ENCODE results near the gene CMC4. TPM values are rescaled to one million over a fixed set of nuclear protein-coding genes. Genes with fewer than 3 reads are reported as not detected.

The CMC4 gene
- total and polyA plus RNA-seq, 9 donors: 6.6 to 12.9 (median 9.2) TPM

- WGBS (ENCODE audit: insufficient coverage): 86% methylated on average over 3 of the region's 3 CpGs
- no peak for DNase-seq
- H3K4me1 ChIP-seq (ENCODE audit: control insufficient read depth, insufficient read depth, low read length): peaks cover 9% of the 10 kb centered on the region
Observed at GRCh38 chrX:155055494-155055893, 15.4 kb downstream of the CMC4 start.

GRCh38 chrX:155054255-155054654, 16.7 kb downstream of the CMC4 start:
- no peak for DNase-seq
- no peaks in the 10 kb centered on the region for H3K9me3 ChIP-seq (replicated peaks; ENCODE audit: control insufficient read depth, low read depth, low read length)
- H3K36me3 ChIP-seq (ENCODE audit: control insufficient read depth, insufficient read depth, low read length): peaks cover 6% of the 10 kb centered on the region
- H3K4me1 ChIP-seq (ENCODE audit: control insufficient read depth, insufficient read depth, low read length): peaks cover 9% of the 10 kb centered on the region
- WGBS (ENCODE audit: insufficient coverage): 50% methylated on average over 1 of the region's 4 CpGs
- H3K4me3 ChIP-seq (ENCODE audit: low read length): no peak overlapping the region
- no peaks in the 10 kb centered on the region for H3K27me3 ChIP-seq (ENCODE audit: control insufficient read depth, insufficient read depth, low read length)
- no peak overlapping the region for H3K27ac ChIP-seq (ENCODE audit: low read length)

More at GRCh38 chrX:155055494-155055893, 15.4 kb downstream of the CMC4 start:
- no peak overlapping the region for H3K4me3 ChIP-seq (ENCODE audit: low read length)
- peaks cover 6% of the 10 kb centered on the region for H3K36me3 ChIP-seq (ENCODE audit: control insufficient read depth, insufficient read depth, low read length)
- H3K27ac ChIP-seq (ENCODE audit: low read length): no peak overlapping the region
- no peaks in the 10 kb centered on the region for H3K27me3 ChIP-seq (ENCODE audit: control insufficient read depth, insufficient read depth, low read length)
- H3K9me3 ChIP-seq (replicated peaks; ENCODE audit: control insufficient read depth, low read depth, low read length): no peaks in the 10 kb centered on the region

DNA sequence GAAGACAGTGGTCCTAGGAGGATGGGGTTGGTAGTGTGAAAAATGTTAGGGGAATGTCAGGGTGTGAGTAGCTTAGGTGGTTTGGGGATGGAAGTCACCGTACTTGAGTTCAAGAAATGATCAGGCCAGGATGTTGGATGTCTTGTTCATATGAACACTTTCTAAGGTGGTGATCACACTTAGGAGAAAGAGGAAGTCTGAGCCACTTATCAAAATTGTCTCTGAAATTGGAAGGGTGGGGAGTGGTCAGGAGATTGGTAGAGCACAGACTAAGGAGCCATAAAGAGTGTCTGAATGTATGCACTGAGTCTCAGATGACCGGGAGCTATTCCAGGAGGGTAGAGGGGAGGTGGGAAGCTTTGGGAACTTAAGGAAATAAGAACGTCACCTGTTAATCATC, 17.3 kb downstream of the CMC4 start:
- 65% methylated on average over 3 of the region's 3 CpGs for WGBS (ENCODE audit: insufficient coverage)
- peaks cover 6% of the 10 kb centered on the region for H3K36me3 ChIP-seq (ENCODE audit: control insufficient read depth, insufficient read depth, low read length)
- H3K27me3 ChIP-seq (ENCODE audit: control insufficient read depth, insufficient read depth, low read length): no peaks in the 10 kb centered on the region

GRCh38 chrX:155052738-155053498, 18.0 kb downstream of the CMC4 start:
- no peak overlapping the region for H3K27ac ChIP-seq (ENCODE audit: low read length)
- H3K9me3 ChIP-seq (replicated peaks; ENCODE audit: control insufficient read depth, low read depth, low read length): no peaks in the 10 kb centered on the region
- no peak overlapping the region for H3K4me3 ChIP-seq (ENCODE audit: low read length)
- no peaks in the 10 kb centered on the region for H3K27me3 ChIP-seq (ENCODE audit: control insufficient read depth, insufficient read depth, low read length)
- H3K36me3 ChIP-seq (ENCODE audit: control insufficient read depth, insufficient read depth, low read length): peaks cover 9% of the 10 kb centered on the region
- WGBS (ENCODE audit: insufficient coverage): 88% methylated on average over 2 of the region's 5 CpGs
- H3K4me1 ChIP-seq (ENCODE audit: control insufficient read depth, insufficient read depth, low read length): peaks cover 9% of the 10 kb centered on the region
- no peak for DNase-seq

More for the DNA sequence above, 17.3 kb downstream of the CMC4 start:
- H3K4me3 ChIP-seq (ENCODE audit: low read length): no peak overlapping the region
- H3K9me3 ChIP-seq (replicated peaks; ENCODE audit: control insufficient read depth, low read depth, low read length): no peaks in the 10 kb centered on the region
- no peak for DNase-seq
- H3K27ac ChIP-seq (ENCODE audit: low read length): no peak overlapping the region
- peaks cover 9% of the 10 kb centered on the region for H3K4me1 ChIP-seq (ENCODE audit: control insufficient read depth, insufficient read depth, low read length)

- no peaks in the 10 kb centered on the region for H3K4me1 ChIP-seq (ENCODE audit: control insufficient read depth, insufficient read depth, low read length)
- H3K27ac ChIP-seq (ENCODE audit: low read length): no peak overlapping the region
- H3K4me3 ChIP-seq (ENCODE audit: low read length): no peak overlapping the region
- H3K27me3 ChIP-seq (ENCODE audit: control insufficient read depth, insufficient read depth, low read length): no peaks in the 10 kb centered on the region
- H3K9me3 ChIP-seq (replicated peaks; ENCODE audit: control insufficient read depth, low read depth, low read length): no peaks in the 10 kb centered on the region
- peaks cover 21% of the 10 kb centered on the region for H3K36me3 ChIP-seq (ENCODE audit: control insufficient read depth, insufficient read depth, low read length)
- DNase-seq: peak; percentile 47
- 11% methylated on average over 4 of the region's 9 CpGs for WGBS (ENCODE audit: insufficient coverage)
Observed at GRCh38 chrX:155048977-155049619, 21.8 kb downstream of the CMC4 start.

- no peak for DNase-seq
- Histone ChIP-seq H3K9me3 (replicated peaks; ENCODE audit: control insufficient read depth, low read depth, low read length) (no peaks in the 10 kb centered on the region), H3K27ac (ENCODE audit: low read length) (no peak overlapping the region), H3K27me3 (ENCODE audit: control insufficient read depth, insufficient read depth, low read length) (no peaks in the 10 kb centered on the region), H3K4me3 (ENCODE audit: low read length) (no peak overlapping the region), H3K4me1 (ENCODE audit: control insufficient read depth, insufficient read depth, low read length) (no peaks in the 10 kb centered on the region), H3K36me3 (ENCODE audit: control insufficient read depth, insufficient read depth, low read length) (peaks cover 16% of the 10 kb centered on the region)
- 13% methylated on average over 2 of the region's 5 CpGs for WGBS (ENCODE audit: insufficient coverage)
Observed at GRCh38 chrX:155046811-155047528, 24.0 kb downstream of the CMC4 start.

DNA sequence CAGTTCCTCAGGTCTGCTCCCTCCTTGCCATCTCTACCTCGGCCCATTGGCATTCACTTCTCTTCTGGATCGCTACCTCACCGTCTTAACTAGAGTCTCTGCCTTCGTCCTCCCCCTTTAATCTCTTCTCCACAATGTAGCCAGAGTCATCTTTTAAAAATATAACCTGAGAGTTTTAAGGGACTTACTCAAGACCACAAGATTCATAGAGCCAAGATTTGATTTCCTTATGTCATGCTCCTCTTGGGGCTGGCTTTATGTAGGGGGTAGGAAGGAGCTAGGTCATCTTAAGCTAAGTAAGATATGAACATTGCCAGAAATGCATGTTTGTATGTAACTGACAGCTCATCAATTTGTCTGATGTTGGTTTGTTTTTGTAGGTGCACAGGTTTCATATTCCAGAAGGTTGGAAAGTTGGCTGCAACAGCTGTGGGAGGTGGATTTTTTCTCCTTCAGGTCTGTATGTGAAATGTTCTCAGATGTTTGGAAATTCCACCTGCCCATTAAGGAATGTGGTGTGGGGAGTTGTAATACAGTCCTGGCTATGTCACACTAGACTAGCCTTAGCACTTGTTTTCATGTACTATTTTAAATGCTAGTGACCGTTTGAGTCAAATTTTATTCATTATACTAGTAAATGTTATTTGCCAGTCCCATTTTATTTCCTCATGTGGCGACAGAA, 24.7 kb downstream of the CMC4 start:
- DNase-seq: no peak
- H3K36me3 ChIP-seq (ENCODE audit: control insufficient read depth, insufficient read depth, low read length): peaks cover 16% of the 10 kb centered on the region
- no peak overlapping the region for H3K4me3 ChIP-seq (ENCODE audit: low read length)
- WGBS (ENCODE audit: insufficient coverage): 39% methylated on average over 4 of the region's 6 CpGs
- no peaks in the 10 kb centered on the region for H3K9me3 ChIP-seq (replicated peaks; ENCODE audit: control insufficient read depth, low read depth, low read length)
- no peak overlapping the region for H3K27ac ChIP-seq (ENCODE audit: low read length)
- H3K27me3 ChIP-seq (ENCODE audit: control insufficient read depth, insufficient read depth, low read length): no peaks in the 10 kb centered on the region
- no peaks in the 10 kb centered on the region for H3K4me1 ChIP-seq (ENCODE audit: control insufficient read depth, insufficient read depth, low read length)

GRCh38 chrX:155035688-155036087, 35.2 kb downstream of the CMC4 start:
- WGBS (ENCODE audit: insufficient coverage): no CpG with 5 or more reads among the region's 4 CpGs

GRCh38 chrX:155031657-155032056, 39.3 kb downstream of the CMC4 start:
- no peaks in the 10 kb centered on the region for H3K36me3 ChIP-seq (ENCODE audit: control insufficient read depth, insufficient read depth, low read length)
- no peak for DNase-seq
- peaks cover 3% of the 10 kb centered on the region for H3K4me1 ChIP-seq (ENCODE audit: control insufficient read depth, insufficient read depth, low read length)
- peaks cover 3% of the 10 kb centered on the region for H3K9me3 ChIP-seq (replicated peaks; ENCODE audit: control insufficient read depth, low read depth, low read length)
- H3K27me3 ChIP-seq (ENCODE audit: control insufficient read depth, insufficient read depth, low read length): no peaks in the 10 kb centered on the region
- H3K4me3 ChIP-seq (ENCODE audit: low read length): no peak overlapping the region
- no peak overlapping the region for H3K27ac ChIP-seq (ENCODE audit: low read length)
- no CpG with 5 or more reads among the region's 5 CpGs for WGBS (ENCODE audit: insufficient coverage)

More at GRCh38 chrX:155035688-155036087, 35.2 kb downstream of the CMC4 start:
- no peak for DNase-seq
- Histone ChIP-seq H3K9me3 (replicated peaks; ENCODE audit: control insufficient read depth, low read depth, low read length) (peaks cover 5% of the 10 kb centered on the region), H3K4me1 (ENCODE audit: control insufficient read depth, insufficient read depth, low read length) (no peaks in the 10 kb centered on the region), H3K27me3 (ENCODE audit: control insufficient read depth, insufficient read depth, low read length) (no peaks in the 10 kb centered on the region), H3K4me3 (ENCODE audit: low read length) (no peak overlapping the region), H3K27ac (ENCODE audit: low read length) (no peak overlapping the region), H3K36me3 (ENCODE audit: control insufficient read depth, insufficient read depth, low read length) (no peaks in the 10 kb centered on the region)

Data from muscle of leg (tissue), 11 donors.